Thyroid gland (tissue), 4 donors: ENCODE measurements around the gene LRP8. TPM values are rescaled to one million over a fixed set of nuclear protein-coding genes. Genes with fewer than 3 reads are reported as not detected.
A peak's percentile ranks its signal among the peaks of the same experiment; 100 is the strongest.

Experiments
- DNase-seq, 2 donors: peaks; one replicate each; pipeline ENCODE4 v3.0.0-alpha.2; 2019
- H3K27ac ChIP-seq, 3 donors: fragments of 200-600 bp; sonication (generic); 1 replicate in 2 of 3; 2 replicates in 1 of 3; pipeline ENCODE4 v1.5.1; 2016 to 2019; ENCODE audit warnings: mild to moderate bottlenecking in 1 of 3, moderate library complexity in 1 of 3
- H3K27me3 ChIP-seq: fragments of 200-600 bp; sonication (generic); one replicate; pipeline ENCODE4 v1.5.1; 2019
- H3K36me3 ChIP-seq, 2 donors: fragments of 200-600 bp; sonication (generic); one replicate each; pipeline ENCODE4 v1.5.1; 2016 to 2019
- H3K4me1 ChIP-seq, 2 donors: fragments of 200-600 bp; sonication (generic); one replicate each; pipeline ENCODE4 v1.5.1; 2017 to 2019
- H3K4me3 ChIP-seq, 3 donors: fragments of 200-600 bp; sonication (generic); replicated peaks in 1 of 3; 1 replicate in 2 of 3; 2 replicates in 1 of 3; pipeline ENCODE4 v1.5.1; 2016; ENCODE audit warnings: mild to moderate bottlenecking in 1 of 3
- H3K9me3 ChIP-seq: fragments of 200-600 bp; sonication (generic); one replicate; pipeline ENCODE4 v1.5.1; 2017
- CTCF ChIP-seq, 6 experiments: fragments of 200-600 bp in 3 of 6; fragments of 450-650 bp in 3 of 6; sonication (generic) in 3 of 6; IDR thresholded peaks; one replicate each; pipeline ENCODE4 v1.5.1; 2016 to 2019; ENCODE audit warnings: antibody characterized with exemption in 6 of 6, mild to moderate bottlenecking in 2 of 6, inconsistent platforms in 1 of 6, moderate library complexity in 1 of 6
- POLR2A ChIP-seq, 2 donors: fragments of 450-650 bp; IDR thresholded peaks; one replicate each; pipeline ENCODE4 v1.6.1; 2017; ENCODE audit warnings: antibody characterized with exemption in 2 of 2, mild to moderate bottlenecking in 2 of 2, moderate library complexity in 1 of 2
- WGBS, 2 donors: methylation state at CpG; one replicate each; pipeline ENCODE4 v1.1.5; 2017; 5-methylcytosine and 5-hydroxymethylcytosine counted together
- intact Hi-C: fragments of 100-400 bp; cut with DNase I; formaldehyde crosslinking; loops from one replicate; pipeline ENCODE4 v1.15.1; 2023
- total RNA-seq, 4 donors: library from RNA; depleted of rRNA; stranded (reverse); fragments of >200 nt; gene quantifications; one replicate each; pipeline ENCODE4 v1.2.3, GENCODE V29; 2016

The LRP8 gene
- total RNA-seq, 4 donors from 2014 or later, result 92.8 to 200 (median 143) TPM

- TF ChIP-seq POLR2A (IDR thresholded peaks at IDR 0.05), result no peak
- TF ChIP-seq CTCF (IDR thresholded peaks at IDR 0.05), result no peak
- no peak overlapping the region for H3K27ac ChIP-seq
Observed at GRCh38 chr1:53316424-53316765, 11.5 kb downstream of the LRP8 start.

GRCh38 chr1:53315456-53316423, 12.1 kb downstream of the LRP8 start:
- peaks cover 3 to 33% of the 10 kb centered on the region in 2 donors for H3K4me1 ChIP-seq
- peak; percentile 41 to 47 for DNase-seq

More at GRCh38 chr1:53316424-53316765, 11.5 kb downstream of the LRP8 start:
- Histone ChIP-seq H3K27me3 (no peaks in the 10 kb centered on the region), H3K4me1 (peaks cover 3 to 30% of the 10 kb centered on the region in 2 donors), H3K36me3 (peaks cover 4 to 10% of the 10 kb centered on the region in 2 donors), H3K9me3 (no peaks in the 10 kb centered on the region), H3K4me3 (no peak overlapping the region)
- intact Hi-C loops, result no loop called here
- DNase-seq, result no peak
- WGBS, 2 donors, result 63 to 64% methylated on average over 1 of the region's 1 CpG

GRCh38 chr1:53315046-53315445, 12.8 kb downstream of the LRP8 start:
- Histone ChIP-seq H3K9me3 (no peaks in the 10 kb centered on the region), H3K36me3 (no peaks in the 10 kb centered on the region), H3K27me3 (no peaks in the 10 kb centered on the region), H3K27ac (no peak overlapping the region), H3K4me3 (no peak overlapping the region), H3K4me1 (peaks cover 3 to 33% of the 10 kb centered on the region in 2 donors)
- WGBS, 2 donors, result 95 to 100% methylated on average over 2 to 3 of the region's 3 CpGs
- DNase-seq, result no peak
- intact Hi-C loops, result no loop called here
- TF ChIP-seq CTCF (IDR thresholded peaks at IDR 0.05) (no peak), POLR2A (IDR thresholded peaks at IDR 0.05) (no peak)

More at GRCh38 chr1:53315456-53316423, 12.1 kb downstream of the LRP8 start:
- 71 to 80% methylated on average over 7 to 9 of the region's 10 CpGs for WGBS, 2 donors
- no peaks in the 10 kb centered on the region for H3K9me3 ChIP-seq
- no peak for TF ChIP-seq CTCF (IDR thresholded peaks at IDR 0.05)
- TF ChIP-seq POLR2A (IDR thresholded peaks at IDR 0.05), result no peak
- H3K27me3 ChIP-seq, result no peaks in the 10 kb centered on the region
- intact Hi-C loops, result no loop called here
- peaks cover 0 to 4% of the 10 kb centered on the region in 2 donors for H3K36me3 ChIP-seq
- no peak overlapping the region for H3K4me3 ChIP-seq
- no peak overlapping the region for H3K27ac ChIP-seq

DNA sequence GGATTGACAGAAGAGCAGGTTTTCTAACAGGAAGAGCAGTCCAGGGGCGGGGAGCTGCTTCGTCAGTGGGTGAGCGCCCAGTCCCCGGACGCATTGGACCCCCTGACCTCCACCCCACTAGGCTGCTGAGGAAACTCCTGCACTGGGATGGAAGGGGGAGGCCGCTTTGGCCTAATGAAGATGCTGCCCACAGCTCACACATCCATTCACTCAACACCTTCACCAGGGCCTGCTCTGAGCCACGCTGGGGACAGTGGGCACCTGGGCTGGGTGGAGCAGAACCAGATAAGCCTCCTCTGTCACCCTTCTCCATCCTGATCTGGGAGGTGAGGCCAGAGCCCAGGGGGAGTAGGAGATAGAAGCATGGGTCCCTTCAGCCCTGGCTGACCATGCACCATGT, 13.3 kb downstream of the LRP8 start:
- H3K27me3 ChIP-seq, result no peaks in the 10 kb centered on the region
- H3K36me3 ChIP-seq, result no peaks in the 10 kb centered on the region
- no peak for DNase-seq
- intact Hi-C loops, result no loop called here
- no peak overlapping the region for H3K27ac ChIP-seq
- H3K4me1 ChIP-seq, result peaks cover 3 to 33% of the 10 kb centered on the region in 2 donors
- WGBS, 2 donors, result 90 to 94% methylated on average over 6 to 7 of the region's 7 CpGs
- no peak overlapping the region for H3K4me3 ChIP-seq
- TF ChIP-seq CTCF (IDR thresholded peaks at IDR 0.05) (no peak), POLR2A (IDR thresholded peaks at IDR 0.05) (no peak)
- no peaks in the 10 kb centered on the region for H3K9me3 ChIP-seq

- no peaks in the 10 kb centered on the region for H3K36me3 ChIP-seq
- WGBS, 2 donors, result 89 to 90% methylated on average over 6 to 7 of the region's 7 CpGs
- no peaks in the 10 kb centered on the region for H3K27me3 ChIP-seq
- peaks cover 3 to 33% of the 10 kb centered on the region in 2 donors for H3K4me1 ChIP-seq
- TF ChIP-seq POLR2A (IDR thresholded peaks at IDR 0.05) (no peak), CTCF (IDR thresholded peaks at IDR 0.05) (no peak)
- intact Hi-C loops, result no loop called here
- no peak overlapping the region for H3K27ac ChIP-seq
- H3K4me3 ChIP-seq, result no peak overlapping the region
- no peak for DNase-seq
- H3K9me3 ChIP-seq, result no peaks in the 10 kb centered on the region
Observed at GRCh38 chr1:53314096-53314495, 13.8 kb downstream of the LRP8 start.
